Activated naive CD4-positive, alpha-beta T cell treated with anti-CD3 and anti-CD28 coated beads, Interleukin-2, amount 50 U/mL, for 72 hours (primary cell): ENCODE measurements around the gene DEFB110. TPM values are rescaled to one million over a fixed set of nuclear protein-coding genes. Genes with fewer than 3 reads are reported as not detected.
A peak's percentile ranks its signal among the peaks of the same experiment; 100 is the strongest.

ENCODE experiments used
- ATAC-seq, 2 donors: fragments of 150-1000 bp; cut with Tn5 transposase; 2 replicates each; pipeline ENCODE4 v1.10.0; 2021; ENCODE audit warnings: mild to moderate bottlenecking in 2 of 2, moderate library complexity in 2 of 2
- DNase-seq, 2 donors: peaks; one replicate each; pipeline ENCODE4 v3.0.0; 2021 to 2022; ENCODE audit warnings: low spot score in 2 of 2
- H3K27ac Mint-ChIP-seq, 2 donors: one replicate each; pipeline ENCODE4 v1.8.0; 2022; ENCODE audit warnings: mild to moderate bottlenecking in 2 of 2, mixed read lengths in 2 of 2
- H3K36me3 Mint-ChIP-seq, 2 donors: one replicate each; pipeline ENCODE4 v1.8.0; 2022; ENCODE audit warnings: mixed read lengths in 2 of 2
- H3K9me3 Mint-ChIP-seq, 2 donors: one replicate each; pipeline ENCODE4 v1.8.0; 2022; ENCODE audit warnings: mixed read lengths in 2 of 2
- total RNA-seq, 2 donors: library from RNA; stranded (reverse); gene quantifications; one replicate each; pipeline ENCODE4 v1.2.3, GENCODE V29; 2022

Gene DEFB110
- not detected for total RNA-seq

- no peak for DNase-seq
- Mint-ChIP-seq H3K27ac (no peak within 1 kb of the TSS), H3K9me3 (peaks cover 14 to 21% of the 10 kb centered on the region in 2 donors), H3K36me3 (peaks cover 0 to 8% of the 10 kb centered on the region in 2 donors)
- no peak for ATAC-seq
Measured at GRCh38 chr6:50021894-50022293, at the start of gene DEFB110. Gene DEFB110, minus strand, starts transcription at chr6:50021994. Its CDS starts 59 bp downstream, at chr6:50021935.

- H3K9me3 Mint-ChIP-seq = peaks cover 17 to 18% of the 10 kb centered on the region in 2 donors
- ATAC-seq (no peak), DNase-seq (no peak)
- no peaks in the 10 kb centered on the region for H3K36me3 Mint-ChIP-seq
- H3K27ac Mint-ChIP-seq = no peak overlapping the region
Measured at GRCh38 chr6:50070101-50070500, 48.3 kb upstream of the DEFB110 start.

- H3K36me3 Mint-ChIP-seq = no peaks in the 10 kb centered on the region
- no peak overlapping the region for H3K27ac Mint-ChIP-seq
- ATAC-seq (no peak), DNase-seq (no peak)
- peaks cover 8% of the 10 kb centered on the region in 2 donors for H3K9me3 Mint-ChIP-seq
Measured at GRCh38 chr6:50062051-50062450, 40.3 kb upstream of the DEFB110 start.

GRCh38 chr6:50056242-50056641, 34.4 kb upstream of the DEFB110 start:
- DNase-seq (no peak), ATAC-seq (no peak)
- H3K9me3 Mint-ChIP-seq = no peaks in the 10 kb centered on the region
- no peaks in the 10 kb centered on the region for H3K36me3 Mint-ChIP-seq
- no peak overlapping the region for H3K27ac Mint-ChIP-seq

- ATAC-seq = no peak
- Mint-ChIP-seq H3K36me3 (no peaks in the 10 kb centered on the region), H3K9me3 (no peaks in the 10 kb centered on the region), H3K27ac (no peak within 1 kb of the TSS)
- DNase-seq = no peak
Measured at GRCh38 chr6:50049829-50050228, 28.0 kb upstream of the DEFB110 start, which contains the start of gene DEFB112. Gene DEFB112, minus strand, starts transcription at chr6:50049929. Its CDS starts 60 bp downstream, at chr6:50049869.

- DNase-seq (no peak), ATAC-seq (no peak)
- Mint-ChIP-seq H3K27ac (no peak overlapping the region), H3K9me3 (no peaks in the 10 kb centered on the region), H3K36me3 (no peaks in the 10 kb centered on the region)
Measured at GRCh38 chr6:50047026-50047425, 25.2 kb upstream of the DEFB110 start.

- Mint-ChIP-seq H3K27ac (no peak overlapping the region), H3K9me3 (peaks cover 8 to 22% of the 10 kb centered on the region in 2 donors), H3K36me3 (no peaks in the 10 kb centered on the region)
- no peak for DNase-seq
- no peak for ATAC-seq
Measured at GRCh38 chr6:50030777-50031562, 9.2 kb upstream of the DEFB110 start.

GRCh38 chr6:50030350-50030749, 8.6 kb upstream of the DEFB110 start:
- no peak for DNase-seq
- no peak overlapping the region for H3K27ac Mint-ChIP-seq
- H3K36me3 Mint-ChIP-seq = peaks cover 0 to 6% of the 10 kb centered on the region in 2 donors
- peaks cover 14 to 29% of the 10 kb centered on the region in 2 donors for H3K9me3 Mint-ChIP-seq
- ATAC-seq = no peak

- Mint-ChIP-seq H3K36me3 (peaks cover 0 to 8% of the 10 kb centered on the region in 2 donors), H3K27ac (peak overlapping the region in 1 of 2 donors; percentile 36), H3K9me3 (peaks cover 14 to 21% of the 10 kb centered on the region in 2 donors)
- ATAC-seq (no peak), DNase-seq (no peak)
Measured at GRCh38 chr6:50025258-50025657, 3.5 kb upstream of the DEFB110 start.

- Mint-ChIP-seq H3K9me3 (peaks cover 4 to 8% of the 10 kb centered on the region in 2 donors), H3K36me3 (no peaks in the 10 kb centered on the region), H3K27ac (no peak overlapping the region)
- DNase-seq = no peak
- ATAC-seq = no peak
Measured at GRCh38 chr6:50007819-50008218, 14.0 kb downstream of the DEFB110 start.

- H3K36me3 Mint-ChIP-seq = no peaks in the 10 kb centered on the region
- ATAC-seq (no peak), DNase-seq (no peak)
- no peak overlapping the region for H3K27ac Mint-ChIP-seq
- peaks cover 8% of the 10 kb centered on the region in 2 donors for H3K9me3 Mint-ChIP-seq
Measured at GRCh38 chr6:50003139-50003538, 18.7 kb downstream of the DEFB110 start.

GRCh38 chr6:49995278-49995677, 26.5 kb downstream of the DEFB110 start:
- Mint-ChIP-seq H3K27ac (no peak overlapping the region), H3K9me3 (no peaks in the 10 kb centered on the region), H3K36me3 (no peaks in the 10 kb centered on the region)
- ATAC-seq = no peak
- DNase-seq = no peak

GRCh38 chr6:49988900-49989299, 32.9 kb downstream of the DEFB110 start:
- no peak overlapping the region for H3K27ac Mint-ChIP-seq
- DNase-seq = no peak
- ATAC-seq = no peak
- no peaks in the 10 kb centered on the region for H3K36me3 Mint-ChIP-seq
- H3K9me3 Mint-ChIP-seq = no peaks in the 10 kb centered on the region

- no peak for DNase-seq
- no peaks in the 10 kb centered on the region for H3K36me3 Mint-ChIP-seq
- no peak overlapping the region for H3K27ac Mint-ChIP-seq
- ATAC-seq = no peak
- H3K9me3 Mint-ChIP-seq = no peaks in the 10 kb centered on the region
Measured at GRCh38 chr6:49987749-49988148, 34.0 kb downstream of the DEFB110 start.

GRCh38 chr6:49986551-49986950, 35.2 kb downstream of the DEFB110 start:
- ATAC-seq (no peak), DNase-seq (no peak)
- Mint-ChIP-seq H3K9me3 (peaks cover 0 to 8% of the 10 kb centered on the region in 2 donors), H3K27ac (no peak overlapping the region), H3K36me3 (no peaks in the 10 kb centered on the region)

GRCh38 chr6:49982046-49982445, 39.7 kb downstream of the DEFB110 start:
- ATAC-seq (no peak), DNase-seq (no peak)
- Mint-ChIP-seq H3K36me3 (no peaks in the 10 kb centered on the region), H3K9me3 (peaks cover 3 to 8% of the 10 kb centered on the region in 2 donors), H3K27ac (no peak overlapping the region)

- Mint-ChIP-seq H3K27ac (no peak overlapping the region), H3K9me3 (peaks cover 3 to 8% of the 10 kb centered on the region in 2 donors), H3K36me3 (no peaks in the 10 kb centered on the region)
- no peak for DNase-seq
- ATAC-seq = no peak
Measured at GRCh38 chr6:49980898-49981297, 40.9 kb downstream of the DEFB110 start.

- Mint-ChIP-seq H3K9me3 (peaks cover 3 to 8% of the 10 kb centered on the region in 2 donors), H3K36me3 (no peaks in the 10 kb centered on the region), H3K27ac (no peak overlapping the region)
- ATAC-seq = no peak
- no peak for DNase-seq
Measured at GRCh38 chr6:49979584-49979983, 42.2 kb downstream of the DEFB110 start.
